Heart left ventricle (tissue), 16 donors: ENCODE measurements around the gene REEP3. TPM values are rescaled to one million over a fixed set of nuclear protein-coding genes. Genes with fewer than 3 reads are reported as not detected.
A peak's percentile ranks its signal among the peaks of the same experiment; 100 is the strongest.

Experiments used
- ATAC-seq, 4 donors: fragments of 200-7000 bp; cut with Tn5 transposase; one replicate each; pipeline ENCODE4 v1.9.1; 2020 to 2022; ENCODE audit warnings: moderate library complexity in 4 of 4, mild to moderate bottlenecking in 3 of 4, moderate number of reproducible peaks in 1 of 4
- DNase-seq, 5 donors: peaks; one replicate each; pipeline ENCODE4 v3.0.0-alpha.2; 2020
- H3K27ac ChIP-seq, 12 donors: fragments of 200-600 bp; sonication (generic) in 4 of 12; one replicate each; pipeline versions ENCODE4 v1.5.0 to v1.8.0; 2016 to 2022; ENCODE audit warnings: mild to moderate bottlenecking in 2 of 12
- H3K27me3 ChIP-seq, 9 donors: fragments of 200-600 bp; sonication (generic) in 2 of 9; one replicate each; pipeline versions ENCODE4 v1.5.1 to v1.8.0; 2016 to 2022; ENCODE audit warnings: mild to moderate bottlenecking in 3 of 9
- H3K36me3 ChIP-seq, 9 donors: fragments of 200-600 bp; sonication (generic) in 2 of 9; one replicate each; pipeline versions ENCODE4 v1.5.0 to v1.8.0; 2018 to 2022; ENCODE audit warnings: mild to moderate bottlenecking in 2 of 9
- H3K4me1 ChIP-seq, 12 donors: fragments of 200-600 bp; sonication (generic) in 4 of 12; one replicate each; pipeline versions ENCODE4 v1.5.0 to v1.8.0; 2016 to 2022; ENCODE audit warnings: mild to moderate bottlenecking in 3 of 12
- H3K4me3 ChIP-seq, 12 donors: fragments of 200-600 bp; sonication (generic) in 4 of 12; one replicate each; pipeline versions ENCODE4 v1.5.0 to v1.8.0; 2017 to 2022; ENCODE audit warnings: mild to moderate bottlenecking in 9 of 12, moderate library complexity in 4 of 12
- H3K9me3 ChIP-seq, 12 donors: fragments of 200-600 bp; sonication (generic) in 4 of 12; one replicate each; pipeline versions ENCODE4 v1.5.0 to v1.8.0; 2016 to 2022; ENCODE audit warnings: mild to moderate bottlenecking in 1 of 12
- CTCF ChIP-seq, 12 donors: fragments of 200-600 bp; sonication (generic) in 4 of 12; IDR thresholded peaks; one replicate each; pipeline versions ENCODE4 v1.5.0 to v1.8.0; 2018 to 2022; ENCODE audit warnings: antibody characterized with exemption in 12 of 12, mild to moderate bottlenecking in 5 of 12
- POLR2A ChIP-seq, 2 donors: fragments of 450-650 bp; IDR thresholded peaks; one replicate each; pipeline ENCODE4 v1.6.1; 2017; ENCODE audit warnings: antibody characterized with exemption in 2 of 2, mild to moderate bottlenecking in 2 of 2, moderate library complexity in 2 of 2
- WGBS, 4 donors: extraction: QIAGEN DNeasy Blood & Tissue Kit in 2 of 4; methylation state at CpG; one replicate each; pipeline versions ENCODE4 v1.1.5 to v1.1.7; 2013 to 2018; 5-methylcytosine and 5-hydroxymethylcytosine counted together
- intact Hi-C, 10 donors: fragments of 100-400 bp; cut with DNase I; formaldehyde crosslinking; loops; one replicate each; pipeline versions ENCODE4 v1.11.1 to v1.14.2; 2022
- polyA plus RNA-seq, 2 donors: library from polyadenylated mRNA; stranded (reverse); fragments of 200-250 nt; gene quantifications; one replicate each; pipeline ENCODE4 v1.2.3, GENCODE V29; 2013
- total RNA-seq, 9 donors: library from RNA; depleted of rRNA in 2 of 9; stranded (reverse); fragments of >200 nt in 2 of 9; fragmentation: NEBNext Ultra II Directional in 3 of 9; extraction: Animal tissue kit (Norgen Biotek cat#: 25700) in 3 of 9; gene quantifications; one replicate each; pipeline versions ENCODE4 v1.1.0 to v1.2.4, GENCODE V29; 2016 to 2023
- donor health status: ischemic (EF 13 %, LVEDD 7.1; RV severe dilation, severe dysfunction).
- donor health status: healthy with polysubstance abuse.
- donor health status: DM: no; HTN: yes; CAD: no.
- donor health status: DM: no; HTN: no; CAD: no.
- donor health status: ischemic (EF 25% LVEDD 6.9; RV normal size, moderate dysfunction).
- donor health status: ischemic (EF 25% LVEDD 5.7; RV mildly dilated, moderate dysfunction).
- donor health status: healthy.
- donor health status: DM: yes; HTN: yes; CAD: no.
- donor health status: ischemic (EF 35%, LVEDD 5.7; RV mildly dilated, moderate dysfunction).
- donor health status: nonischemic (EF 11% LVEDD 7.7; RV severe dilation, severe dysfunction).
- donor health status: DM: yes; HTN: yes; CAD: no.
- donor health status: PGD.
- donor health status: ischemic (EF 29% LVEDD 5.4; RV normal size, mild dysfunction).
- donor health status: nonischemic (EF 23%, LVEDD 6.1; RV moderate dilation, normal function).

The REEP3 gene
- total and polyA plus RNA-seq, 11 donors, result 9.1 to 48.2 (median 21.9) TPM

GRCh38 chr10:63641799-63642198 lies 120.6 kb downstream of the REEP3 start:
- Histone ChIP-seq H3K9me3 (no peaks in the 10 kb centered on the region), H3K27me3 (no peaks in the 10 kb centered on the region), H3K4me1 (peaks cover 0 to 32% (median 16%) of the 10 kb centered on the region in 12 donors), H3K27ac (peak overlapping the region in 2 of 12 donors; percentile 4 to 30), H3K4me3 (no peak overlapping the region), H3K36me3 (no peaks in the 10 kb centered on the region)
- ATAC-seq (no peak), DNase-seq (no peak)
- intact Hi-C loops, result no loop called here
- no peak for TF ChIP-seq CTCF (IDR thresholded peaks at IDR 0.05)
- TF ChIP-seq POLR2A (IDR thresholded peaks at IDR 0.05), result no peak
- WGBS, 4 donors, result 79 to 89% (median 84%) methylated on average over 5 of the region's 5 CpGs

DNA sequence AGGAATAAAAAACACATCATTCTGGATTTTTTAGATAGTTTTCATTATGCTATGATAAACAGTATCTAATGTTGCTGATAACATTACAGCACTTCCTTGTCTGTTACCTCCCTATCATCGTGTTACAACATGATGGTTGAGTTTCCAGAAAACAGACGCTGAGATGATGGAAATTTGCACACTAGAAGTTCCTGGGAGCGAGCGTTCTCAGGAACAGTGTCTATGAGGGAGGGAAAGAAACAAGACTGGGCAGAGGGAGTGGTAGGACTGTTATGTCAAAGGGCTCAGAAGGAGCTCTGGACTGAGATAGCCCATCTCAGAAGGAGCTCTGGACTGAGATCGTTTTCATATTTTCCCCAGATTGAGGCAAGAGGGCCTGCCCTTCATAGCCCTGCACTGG lies 121.6 kb downstream of the REEP3 start:
- DNase-seq, result no peak
- H3K4me3 ChIP-seq, result no peak overlapping the region
- no peaks in the 10 kb centered on the region for H3K27me3 ChIP-seq
- H3K4me1 ChIP-seq, result peaks cover 0 to 32% (median 16%) of the 10 kb centered on the region in 12 donors
- H3K36me3 ChIP-seq, result no peaks in the 10 kb centered on the region
- WGBS, 4 donors, result 67 to 80% (median 75%) methylated on average over 5 of the region's 5 CpGs
- no peak for TF ChIP-seq CTCF (IDR thresholded peaks at IDR 0.05)
- no peak for TF ChIP-seq POLR2A (IDR thresholded peaks at IDR 0.05)
- intact Hi-C loops, result no loop called here
- no peak for ATAC-seq
- H3K9me3 ChIP-seq, result no peaks in the 10 kb centered on the region
- peak overlapping the region in 11 of 12 donors; percentile 39 to 93 (median 83) for H3K27ac ChIP-seq

GRCh38 chr10:63644418-63645142 lies 123.4 kb downstream of the REEP3 start:
- Histone ChIP-seq H3K36me3 (no peaks in the 10 kb centered on the region), H3K27me3 (no peaks in the 10 kb centered on the region), H3K4me1 (peaks cover 0 to 32% (median 16%) of the 10 kb centered on the region in 12 donors), H3K4me3 (no peak overlapping the region), H3K27ac (peak overlapping the region; percentile 58 to 93 (median 82)), H3K9me3 (no peaks in the 10 kb centered on the region)
- TF ChIP-seq POLR2A (IDR thresholded peaks at IDR 0.05), result no peak
- no peak for TF ChIP-seq CTCF (IDR thresholded peaks at IDR 0.05)
- 66 to 82% (median 75%) methylated on average over 4 of the region's 4 CpGs for WGBS, 4 donors
- DNase-seq (no peak), ATAC-seq (peak; percentile 46 to 88 (median 58))
- intact Hi-C loops, result loop anchor here in 1 of 10 donors (1.0 kb wide), 1 partner anchor 26 kb away; no protein-coding TSS in a partner anchor

DNA sequence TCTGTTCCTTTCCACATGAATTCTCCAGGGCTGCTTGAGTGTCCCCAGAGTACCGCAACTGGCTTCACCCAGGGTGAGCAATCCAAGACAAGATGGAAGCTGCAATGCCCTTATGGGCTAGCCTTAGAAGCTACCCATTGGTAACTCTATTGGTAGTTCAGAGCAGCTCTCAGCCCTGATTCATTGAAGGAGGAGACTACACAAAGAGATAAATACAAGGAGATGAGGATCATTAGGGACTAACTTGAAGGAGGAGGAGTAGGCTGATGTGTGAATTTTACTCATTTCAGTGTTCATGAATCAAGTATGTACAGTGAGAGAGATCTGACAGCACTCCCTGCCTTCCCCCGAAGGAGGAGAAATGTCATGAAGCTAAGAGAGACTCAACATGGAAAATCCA lies 124.0 kb downstream of the REEP3 start:
- ATAC-seq, result no peak
- intact Hi-C loops, result no loop called here
- Histone ChIP-seq H3K27ac (peak overlapping the region; percentile 58 to 93 (median 82)), H3K9me3 (no peaks in the 10 kb centered on the region), H3K36me3 (no peaks in the 10 kb centered on the region), H3K27me3 (no peaks in the 10 kb centered on the region), H3K4me1 (peaks cover 0 to 32% (median 16%) of the 10 kb centered on the region in 12 donors), H3K4me3 (no peak overlapping the region)
- 91 to 96% (median 93%) methylated on average over 2 of the region's 2 CpGs for WGBS, 4 donors
- no peak for TF ChIP-seq POLR2A (IDR thresholded peaks at IDR 0.05)
- TF ChIP-seq CTCF (IDR thresholded peaks at IDR 0.05), result no peak
- DNase-seq, result no peak
